HG03159 (cell line): Measurements from ENCODE around the gene SERBP1.

Source experiments
- ATAC-seq: cut with Tn5 transposase; IDR thresholded peaks from one replicate; pipeline ENCODE4 v1.9.1; 2021; ENCODE audit warnings: mild to moderate bottlenecking, moderate library complexity; ENCODE audit not compliant: unreplicated experiment

SERBP1 gene

GRCh38 chr1:67368046-67368514 is 62.1 kb downstream of the SERBP1 start:
- no peak for ATAC-seq

- ATAC-seq: no peak
Measured at GRCh38 chr1:67367370-67368045, 62.7 kb downstream of the SERBP1 start.

- no peak for ATAC-seq
Measured at GRCh38 chr1:67361641-67362040, 68.6 kb downstream of the SERBP1 start.

- no peak for ATAC-seq
Measured at GRCh38 chr1:67359592-67359991, 70.6 kb downstream of the SERBP1 start.
